ENCODE results near the gene HAUS6. TPM values are rescaled to one million over a fixed set of nuclear protein-coding genes. Genes with fewer than 3 reads are reported as not detected.

Gene HAUS6
- total and polyA plus RNA-seq, 2 of the 13 experiments (the other 11 are each of a cell fraction or from before 2014, with no cell fraction given): 9.8 to 31.1 TPM

DNA sequence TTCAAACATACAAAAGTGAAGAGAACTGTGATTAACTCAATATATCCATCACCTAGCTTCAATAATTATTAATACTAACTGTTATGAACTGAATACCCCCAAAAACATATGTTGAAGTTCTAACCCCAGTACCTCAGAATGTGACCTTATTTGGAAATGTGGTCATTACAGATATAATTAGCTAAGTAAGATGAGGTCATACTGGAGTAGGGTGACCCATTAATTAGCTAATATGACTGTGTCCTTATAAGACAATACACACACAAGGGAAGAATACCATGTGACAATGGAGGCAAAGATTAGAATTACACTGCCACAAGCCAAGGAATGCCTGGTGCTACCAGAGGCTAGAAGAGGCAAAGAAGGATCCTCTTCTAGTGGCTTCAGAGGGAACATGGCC, 45.7 kb downstream of the HAUS6 start:
- Histone ChIP-seq H3K27me3 (ENCODE audit: control insufficient read depth in 1 of 2, insufficient read depth in 2 of 2, low read length in 2 of 2) (no peaks in the 10 kb centered on the region; a peak in 1 of 5 replicates), H3K9ac (ENCODE audit: insufficient read depth, low read depth, low read length) (no peak overlapping the region), H2AFZ (ENCODE audit: low read length) (no peak overlapping the region), H3K4me1 (ENCODE audit: insufficient read depth, low read length) (peaks cover 5% of the 10 kb centered on the region), H3K4me2 (ENCODE audit: low read depth, low read length) (no peak overlapping the region), H3K9me3 (ENCODE audit: low read length) (no peaks in the 10 kb centered on the region), H3K79me2 (ENCODE audit: insufficient read depth, low read length) (peaks cover 4% of the 10 kb centered on the region), H3K36me3 (replicated peaks in 1 of 2; ENCODE audit: control insufficient read depth in 1 of 2, insufficient read depth in 2 of 2, low read length in 2 of 2) (peaks cover 7 to 55% of the 10 kb centered on the region in 2 experiments), H4K20me1 (ENCODE audit: insufficient read depth, low read length) (no peaks in the 10 kb centered on the region), H3K27ac (ENCODE audit: extremely low read length, insufficient read depth, low read length) (no peak overlapping the region), H3K4me3 (replicated peaks in 1 of 3; ENCODE audit: insufficient read depth in 1 of 3, low read depth in 2 of 3, low read length in 3 of 3) (no peak overlapping the region)
- in situ Hi-C loops (cut with HindIII; ENCODE audit: extremely low pct_ligation_motif_present, low pct_unique_long_range_greater_than_20kb) (no loop called here), intact Hi-C loops (cut with micrococcal nuclease; ENCODE audit: unreplicated experiment) (loop anchor here (10.0 kb wide), 1 partner anchor 318 kb away; no protein-coding TSS in a partner anchor)
- FAIRE-seq: no peak
- CTCF ChIA-PET (ENCODE audit: low intra/inter-chr PET ratio, low total read pairs): no interaction called here
- no peak for DNase-seq (ENCODE audit: low spot score)
- no peak for TF ChIP-seq SMYD3 (CRISPR knock-in tag; IDR thresholded peaks at IDR 0.05)
- TF ChIP-seq ATF7 (IDR thresholded peaks at IDR 0.05): peak; percentile 37; the same call in 1 of the 2 replicates
- no peak for TF ChIP-seq ATF7 (CRISPR knock-in tag; IDR thresholded peaks at IDR 0.05)
- no TSS peak for BruUV-seq (replicated peaks)
- POLR2A ChIA-PET: no interaction called here
- ATAC-seq: no peak

- H4K20me1 ChIP-seq (ENCODE audit: insufficient read depth, low read length): peaks cover 12% of the 10 kb centered on the region
- ChIA-PET POLR2A (interaction anchor here (0.9 to 2.3 kb wide), 3 partner anchors 75 to 180 kb away, joined by 4 to 11 read pairs (median 4); partner anchors contain the start of gene DENND4C), CTCF (ENCODE audit: low intra/inter-chr PET ratio, low total read pairs) (no interaction called here)
- peak; percentile 18 for FAIRE-seq
- peak overlapping the region; percentile 78 to 92 (median 87) for H3K4me3 ChIP-seq (replicated peaks in 1 of 3; ENCODE audit: insufficient read depth in 1 of 3, low read depth in 2 of 3, low read length in 3 of 3)
- H3K27me3 ChIP-seq (ENCODE audit: control insufficient read depth in 1 of 2, insufficient read depth in 2 of 2, low read length in 2 of 2): peaks cover 0 to 7% of the 10 kb centered on the region in 2 experiments; a peak in 1 of 5 replicates
- in situ Hi-C loops (cut with HindIII; ENCODE audit: extremely low pct_ligation_motif_present, low pct_unique_long_range_greater_than_20kb) (no loop called here), intact Hi-C loops (cut with micrococcal nuclease; ENCODE audit: unreplicated experiment) (loop anchor here (10.0 kb wide), 1 partner anchor 324 kb away; no protein-coding TSS in a partner anchor)
- H3K4me1 ChIP-seq (ENCODE audit: insufficient read depth, low read length): peaks cover 27% of the 10 kb centered on the region
- peak overlapping the region; percentile 91 for H3K4me2 ChIP-seq (ENCODE audit: low read depth, low read length)
- H3K9me3 ChIP-seq (ENCODE audit: low read length): no peaks in the 10 kb centered on the region
- peaks cover 29% of the 10 kb centered on the region for H3K79me2 ChIP-seq (ENCODE audit: insufficient read depth, low read length)
- peak overlapping the region; percentile 89 for H3K9ac ChIP-seq (ENCODE audit: insufficient read depth, low read depth, low read length)
- BruUV-seq (replicated peaks): no TSS peak
- peak; percentile 10; the same call in 2 of the 3 replicates for ATAC-seq
- H3K36me3 ChIP-seq (replicated peaks in 1 of 2; ENCODE audit: control insufficient read depth in 1 of 2, insufficient read depth in 2 of 2, low read length in 2 of 2): peaks cover 0 to 1% of the 10 kb centered on the region in 2 experiments; a peak in 1 of 5 replicates
- WGBS (ENCODE audit: low lambda C conversion rate): 39% methylated on average over 12 of the region's 12 CpGs
- peak overlapping the region; percentile 91 for H3K27ac ChIP-seq (ENCODE audit: extremely low read length, insufficient read depth, low read length)
- DNase-seq (ENCODE audit: low spot score): peak; percentile 70
- H2AFZ ChIP-seq (ENCODE audit: low read length): no peak overlapping the region
- TF ChIP-seq ZSCAN20 (CRISPR knock-in tag; IDR thresholded peaks at IDR 0.05; ENCODE audit: borderline replicate concordance) (no peak), ZNF709 (CRISPR knock-in tag; IDR thresholded peaks at IDR 0.05) (no peak), ZNF280D (CRISPR knock-in tag; IDR thresholded peaks at IDR 0.05) (no peak), SMARCC2 (IDR thresholded peaks at IDR 0.05) (no peak), CHCHD3 (CRISPR knock-in tag; IDR thresholded peaks at IDR 0.05) (no peak), STAG1 (CRISPR knock-in tag; IDR thresholded peaks at IDR 0.05) (no peak), MIER3 (CRISPR knock-in tag; IDR thresholded peaks at IDR 0.05; ENCODE audit: borderline replicate concordance) (no peak), TAF1 (CRISPR knock-in tag; IDR thresholded peaks at IDR 0.05) (no peak), HDAC2 (CRISPR knock-in tag; IDR thresholded peaks at IDR 0.05) (no peak), ZNF768 (CRISPR knock-in tag; IDR thresholded peaks at IDR 0.05) (no peak), BCL6 (CRISPR knock-in tag; IDR thresholded peaks at IDR 0.05) (0 out of 2 replicates have a peak, but pooled peaks have one; percentile 29), ZNF350 (CRISPR knock-in tag; IDR thresholded peaks at IDR 0.05; ENCODE audit: borderline replicate concordance, low read depth) (no peak), ZNF235 (CRISPR knock-in tag; IDR thresholded peaks at IDR 0.05; ENCODE audit: borderline replicate concordance) (no peak)
Measured at GRCh38 chr9:19050637-19051591, 51.8 kb downstream of the HAUS6 start.

Data from HepG2 (cell line).